GM12872 (cell line): ENCODE data around the gene TMEM120B.

Experiments used
- CTCF ChIP-seq: IDR thresholded peaks from 3 replicates; pipeline ENCODE4 v1.5.1; 2011; ENCODE audit warnings: low read depth, mild to moderate bottlenecking, low read length, moderate library complexity; ENCODE audit not compliant: insufficient read depth

Gene TMEM120B

GRCh38 chr12:121705514-121705913 is 7.0 kb upstream of the TMEM120B start:
- no peak for TF ChIP-seq CTCF

- TF ChIP-seq CTCF: no peak
Observed at GRCh38 chr12:121708313-121709063, 4.1 kb upstream of the TMEM120B start.

GRCh38 chr12:121709478-121709961 is 3.0 kb upstream of the TMEM120B start:
- no peak for TF ChIP-seq CTCF

DNA sequence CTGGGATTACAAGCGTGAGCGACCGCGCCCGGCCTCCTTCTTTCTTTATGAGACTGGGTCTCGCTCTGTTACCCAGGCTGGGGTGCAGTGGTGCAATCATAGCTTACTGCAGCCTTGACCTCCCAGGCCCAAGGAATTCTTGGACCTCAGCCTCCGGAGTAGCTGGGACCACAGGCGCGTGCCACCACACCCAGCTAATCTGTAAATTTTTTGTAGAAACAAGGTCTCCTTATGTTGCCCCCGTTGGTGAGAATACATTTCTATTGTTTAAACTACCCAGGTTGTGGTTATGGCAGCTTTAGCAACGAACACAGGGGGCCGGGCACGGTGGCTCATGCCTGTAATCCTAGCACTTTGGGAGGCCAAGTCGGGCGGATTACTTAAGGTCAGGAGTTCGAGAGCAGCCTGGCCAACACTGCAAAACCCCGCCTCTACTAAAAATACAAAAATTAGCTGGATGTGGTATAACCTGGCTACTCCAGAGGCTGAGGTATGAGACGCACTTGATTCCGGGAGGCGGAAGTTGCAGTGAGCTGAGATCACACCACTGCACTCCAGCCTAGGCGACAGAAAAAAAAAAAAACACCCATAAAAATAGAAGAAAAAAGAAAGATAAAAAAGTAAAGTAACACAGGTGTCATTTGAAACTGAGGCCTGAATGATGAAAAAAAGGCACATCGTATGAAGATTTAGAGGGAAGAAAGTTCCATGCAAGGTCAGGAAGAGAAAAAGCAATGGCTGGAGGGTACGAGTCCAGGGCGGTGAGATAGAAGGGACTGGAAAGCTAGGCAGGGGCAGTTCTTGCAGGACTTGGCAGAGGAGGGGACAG is 977 bp upstream of the TMEM120B start:
- TF ChIP-seq CTCF: no peak

GRCh38 chr12:121712190-121712460 is 427 bp upstream of the TMEM120B start:
- TF ChIP-seq CTCF: no peak

DNA sequence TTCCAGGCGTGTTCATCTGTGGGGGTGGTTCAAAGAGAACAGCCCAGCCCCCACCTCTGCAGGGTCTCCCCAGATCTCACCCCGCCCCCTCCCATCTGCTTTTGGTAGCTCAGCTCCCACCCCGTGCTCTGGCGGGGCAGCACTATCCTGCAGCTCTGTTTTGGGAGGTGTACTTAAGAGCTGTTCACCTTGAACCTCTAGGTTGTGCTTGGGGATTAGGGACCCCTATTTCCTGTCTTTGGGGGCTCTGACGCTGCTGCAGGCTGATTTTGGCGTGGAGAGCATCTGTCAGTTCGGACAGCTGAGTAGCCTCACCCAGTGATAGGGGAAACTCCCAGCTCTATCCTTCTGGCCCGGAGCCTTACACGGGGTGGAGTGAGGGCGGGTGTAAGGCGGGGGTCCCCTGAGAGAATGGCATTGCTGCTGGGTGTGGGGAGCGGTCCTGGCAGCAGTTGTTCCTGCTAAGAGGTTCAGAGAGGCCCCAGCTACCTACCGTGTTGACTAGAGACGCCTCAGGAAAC is 765 bp downstream of the TMEM120B start:
- TF ChIP-seq CTCF: no peak

DNA sequence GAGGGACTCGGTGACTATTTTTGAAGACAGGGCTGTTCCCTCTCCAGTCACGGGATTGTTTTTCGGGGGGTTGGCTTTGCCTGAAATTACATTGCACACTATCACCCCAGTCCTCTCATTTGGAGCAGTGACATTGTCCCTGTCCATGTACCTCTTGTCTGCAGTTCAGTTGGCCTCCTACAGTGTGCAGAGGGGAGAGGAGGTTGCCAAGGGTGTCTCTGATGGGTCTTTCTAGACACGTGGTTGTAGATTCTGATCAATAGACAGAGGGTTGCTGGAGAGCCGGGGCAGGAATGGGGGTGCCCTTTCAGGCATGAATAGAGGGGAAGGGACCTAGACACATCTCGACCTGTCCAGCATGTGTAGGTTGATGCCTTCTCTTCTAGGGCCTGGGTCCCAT is 1.2 kb downstream of the TMEM120B start:
- TF ChIP-seq CTCF: no peak
